ENCODE results near the gene RASGRF2.
"Not testable (repeated sequence)": the region's sequence is repeated elsewhere in the genome, so short reads cannot be mapped to it uniquely, and the experiment has no call there.

Gene RASGRF2

GRCh38 chr5:81021486-81021885, 61.3 kb downstream of the RASGRF2 start:
- DNase-seq (ENCODE audit: low read depth in 3 of 3), result no peak

DNA sequence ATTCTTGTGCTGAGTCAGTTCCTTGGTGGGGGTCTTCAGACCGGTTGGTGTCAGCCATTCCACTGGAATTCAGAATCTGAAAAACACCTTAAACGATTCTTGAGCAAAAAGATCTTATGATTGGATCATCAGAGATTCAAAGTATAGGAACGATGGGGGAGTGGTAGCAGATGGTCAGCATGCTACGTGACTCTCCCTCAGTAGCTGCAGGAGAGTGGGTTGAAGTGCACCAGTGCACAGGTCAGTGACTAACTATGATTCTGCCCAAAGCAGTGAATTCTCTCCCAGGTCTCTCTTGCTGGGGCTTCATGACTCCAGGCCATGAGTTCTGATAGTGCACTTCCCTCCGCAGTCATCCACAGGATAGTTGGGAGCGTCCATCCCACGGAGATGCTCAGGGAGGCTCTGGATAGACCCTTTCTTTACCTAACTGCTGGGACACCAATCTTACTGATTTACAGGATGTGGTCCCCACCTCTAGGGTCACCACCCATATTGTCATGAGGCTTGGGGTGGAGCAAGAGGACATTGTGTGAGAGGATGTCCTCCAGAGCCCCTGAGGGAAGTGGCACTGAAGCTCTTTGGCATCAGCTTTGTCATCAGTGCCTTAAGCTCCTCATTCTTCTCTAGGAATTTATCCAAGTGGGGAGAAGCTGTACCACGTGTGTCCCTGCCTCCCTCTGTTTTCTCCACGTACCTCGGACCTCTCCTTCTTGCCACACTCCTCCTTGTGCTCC, 62.0 kb downstream of the RASGRF2 start:
- no peak for DNase-seq (ENCODE audit: low read depth in 3 of 3)

DNA sequence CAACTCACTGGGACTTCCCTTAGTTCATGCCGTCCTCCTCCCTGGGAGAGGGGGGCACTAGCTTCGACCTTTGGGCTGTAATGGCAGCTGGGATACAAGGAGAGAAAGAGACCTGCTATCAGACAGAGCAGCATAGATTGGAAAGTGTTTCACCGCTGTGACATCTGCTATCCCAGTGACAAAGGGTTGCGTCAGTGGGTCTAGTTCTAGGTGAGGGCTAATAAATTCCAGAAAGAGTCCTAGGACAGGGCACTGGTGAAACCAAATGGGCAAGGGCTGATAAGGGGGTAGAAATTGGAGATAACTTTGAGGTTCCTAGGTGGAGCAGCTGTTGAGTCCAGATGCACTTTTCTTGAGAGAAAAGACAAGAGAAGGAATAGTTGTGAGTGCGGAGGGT, 62.5 kb downstream of the RASGRF2 start:
- DNase-seq (ENCODE audit: low read depth in 3 of 3), result no peak

- no peak for DNase-seq (ENCODE audit: low read depth in 3 of 3)
Measured at GRCh38 chr5:81023261-81023970, 63.3 kb downstream of the RASGRF2 start.

GRCh38 chr5:81027481-81028058, 67.4 kb downstream of the RASGRF2 start:
- DNase-seq (ENCODE audit: low read depth in 3 of 3), result no peak

DNA sequence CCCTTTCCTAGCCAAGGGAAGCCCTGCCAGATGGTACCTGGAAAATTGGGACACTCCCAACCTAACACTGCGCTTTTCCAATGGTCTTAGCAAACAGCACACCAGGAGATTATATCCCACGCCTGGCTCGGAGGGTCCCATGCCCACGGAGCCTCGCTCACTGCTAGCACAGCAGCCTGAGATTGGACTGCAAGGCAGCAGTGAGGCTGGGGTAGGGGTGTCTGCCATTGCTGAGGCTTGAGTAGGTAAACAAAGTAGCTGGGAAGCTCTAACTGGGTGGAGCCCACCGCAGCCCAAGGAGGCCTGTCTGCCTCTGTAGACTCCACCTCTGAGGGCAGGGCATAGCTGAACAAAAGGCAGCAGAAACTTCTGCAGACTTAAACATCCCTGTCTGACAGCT, 68.7 kb downstream of the RASGRF2 start:
- DNase-seq (ENCODE audit: low read depth in 3 of 3), result not testable (repeated sequence)

- not testable (repeated sequence) for DNase-seq (ENCODE audit: low read depth in 3 of 3)
Measured at GRCh38 chr5:81029736-81030135, 69.6 kb downstream of the RASGRF2 start.

- DNase-seq (ENCODE audit: low read depth in 3 of 3), result not testable (repeated sequence)
Measured at GRCh38 chr5:81030236-81031034, 70.3 kb downstream of the RASGRF2 start.

DNA sequence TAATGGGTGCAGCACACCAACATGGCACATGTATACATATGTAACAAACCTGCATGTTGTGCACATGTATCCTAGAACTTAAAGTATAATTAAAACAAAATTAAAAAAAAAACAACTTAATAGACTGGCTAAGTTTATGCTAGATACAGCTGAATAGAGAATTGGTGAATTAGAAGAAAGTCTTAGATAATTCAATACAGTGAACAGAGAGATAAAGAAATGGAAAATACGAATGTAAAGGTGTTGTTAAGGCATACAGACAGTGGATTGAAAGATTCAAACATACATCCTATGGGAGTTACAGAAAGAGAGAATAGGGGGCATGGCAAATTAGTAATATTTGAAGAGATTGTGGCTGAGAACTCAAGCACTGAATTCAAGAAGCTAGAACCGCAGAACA, 75.4 kb downstream of the RASGRF2 start:
- DNase-seq (ENCODE audit: low read depth in 3 of 3), result no peak

GRCh38 chr5:81038495-81038894, 78.3 kb downstream of the RASGRF2 start:
- DNase-seq (ENCODE audit: low read depth in 3 of 3), result no peak

- no peak for DNase-seq (ENCODE audit: low read depth in 3 of 3)
Measured at GRCh38 chr5:81044868-81045267, 84.7 kb downstream of the RASGRF2 start.

DNA sequence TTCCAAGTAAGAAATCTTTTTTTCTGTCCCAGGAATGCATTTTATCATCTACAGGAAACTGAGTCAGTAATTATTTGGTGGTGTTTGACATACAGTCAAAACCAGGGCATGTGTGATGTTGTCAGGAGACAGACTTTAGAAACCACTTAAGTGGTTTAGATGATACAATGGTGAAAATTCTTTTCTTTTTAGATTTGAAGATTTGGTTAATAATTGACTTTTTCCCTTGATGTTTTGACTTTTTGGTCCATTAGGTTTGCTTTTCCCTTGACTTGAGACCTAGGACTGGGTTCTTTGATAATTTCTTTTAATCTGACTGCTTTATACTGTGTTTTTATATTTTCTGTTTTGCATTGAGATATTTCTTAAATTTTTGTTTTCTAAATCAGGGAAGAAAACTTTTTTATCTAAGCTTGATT, 85.2 kb downstream of the RASGRF2 start:
- DNase-seq (ENCODE audit: low read depth in 3 of 3), result no peak

GRCh38 chr5:81046041-81046440, 85.9 kb downstream of the RASGRF2 start:
- DNase-seq (ENCODE audit: low read depth in 3 of 3), result no peak

DNA sequence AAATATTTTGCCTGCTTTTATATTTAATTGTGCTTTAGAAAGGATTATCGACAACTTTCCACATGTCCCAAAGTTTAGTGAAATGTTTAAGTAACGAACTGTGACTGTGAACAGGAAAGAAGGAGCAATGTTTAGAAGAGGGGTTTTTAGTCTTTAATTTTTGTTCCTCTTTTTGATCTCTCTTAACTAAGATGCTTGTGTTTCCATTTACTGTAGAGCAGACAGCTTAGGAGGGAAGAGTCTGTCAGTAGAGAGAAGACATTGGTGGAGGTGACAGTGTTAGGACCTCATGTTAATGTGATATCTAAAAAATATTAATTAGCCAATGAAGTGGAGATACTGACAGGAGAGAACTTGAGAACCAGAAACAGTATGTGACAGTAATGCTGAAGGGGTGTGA, 92.2 kb downstream of the RASGRF2 start:
- DNase-seq (ENCODE audit: low read depth in 3 of 3), result no peak

GRCh38 chr5:81053282-81053681, 93.1 kb downstream of the RASGRF2 start:
- not testable (repeated sequence) for DNase-seq (ENCODE audit: low read depth in 3 of 3)

GRCh38 chr5:81058121-81058520, 98.0 kb downstream of the RASGRF2 start:
- DNase-seq (ENCODE audit: low read depth in 3 of 3), result no peak

GRCh38 chr5:81065492-81065891, 105.3 kb downstream of the RASGRF2 start:
- DNase-seq (ENCODE audit: low read depth in 3 of 3), result no peak

GRCh38 chr5:81066102-81066501, 105.9 kb downstream of the RASGRF2 start:
- DNase-seq (ENCODE audit: low read depth in 3 of 3), result no peak

DNA sequence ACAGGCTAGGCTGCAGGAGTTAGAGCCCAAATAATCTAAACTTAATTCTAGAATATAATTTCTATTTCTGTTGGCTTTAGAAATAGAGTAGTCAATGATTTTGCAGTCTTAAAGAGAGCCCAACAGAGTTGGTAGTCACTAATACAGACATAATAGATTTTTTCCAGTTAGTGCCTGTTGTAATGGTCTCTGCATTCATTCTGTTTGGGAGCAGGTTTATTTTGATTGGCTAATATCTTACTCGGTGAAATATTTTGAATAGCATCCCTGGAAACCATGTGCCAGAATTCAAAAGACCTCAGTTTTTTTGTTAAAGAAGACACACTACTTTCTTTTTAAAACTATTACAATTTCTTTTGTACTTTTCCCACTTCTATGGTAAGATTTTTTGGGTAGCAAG, 107.2 kb downstream of the RASGRF2 start:
- no peak for DNase-seq (ENCODE audit: low read depth in 3 of 3)

DNA sequence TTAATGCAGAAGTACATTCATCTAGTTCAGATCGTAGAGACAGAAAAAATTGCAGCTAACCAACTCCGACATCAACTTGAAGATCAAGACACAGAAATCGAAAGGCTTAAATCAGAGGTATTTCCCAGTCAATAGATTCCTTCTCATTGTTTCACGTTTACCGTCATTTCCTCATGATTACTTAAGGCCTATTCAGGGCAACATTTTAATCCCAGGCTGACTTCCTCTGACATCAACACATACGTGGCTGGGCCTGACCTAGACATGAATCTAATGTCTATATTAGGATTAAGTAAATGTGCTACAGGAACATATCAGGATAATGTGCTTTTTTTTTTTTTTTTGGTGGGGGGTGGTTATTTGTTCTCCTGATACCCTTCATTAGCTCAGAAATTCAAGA, 107.9 kb downstream of the RASGRF2 start:
- no peak for DNase-seq (ENCODE audit: low read depth in 3 of 3)

DNA sequence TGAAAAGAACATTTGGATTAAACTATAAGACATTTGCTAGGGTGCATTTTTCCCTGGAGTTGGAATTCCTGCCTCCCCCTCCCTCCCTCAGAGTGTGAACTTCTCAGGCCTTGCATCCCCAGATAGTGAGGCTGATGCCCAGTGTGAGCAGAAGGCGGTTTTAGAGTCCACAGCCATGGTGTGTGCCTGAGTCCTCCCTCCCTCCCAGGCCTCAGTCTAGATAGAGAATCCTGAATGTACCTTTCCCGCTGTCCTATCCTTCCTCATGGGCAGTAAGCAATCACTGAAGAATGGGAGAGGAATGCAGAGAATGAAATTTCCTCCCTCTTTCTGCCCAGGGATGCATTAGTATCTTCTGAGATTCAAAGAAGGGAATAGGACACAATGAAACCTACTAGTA, 108.5 kb downstream of the RASGRF2 start:
- no peak for DNase-seq (ENCODE audit: low read depth in 3 of 3)

- no peak for DNase-seq (ENCODE audit: low read depth in 3 of 3)
Measured at GRCh38 chr5:81069990-81070389, 109.8 kb downstream of the RASGRF2 start.

Measured in stimulated activated CD4-positive, alpha-beta T cell treated with anti-CD3 and anti-CD28 coated beads, TNF-alpha, amount 100 ng/mL, for 48 hours (primary cell).